AG09319 (cell line): ENCODE results near the gene COL4A2.
"Not testable (repeated sequence)": the region's sequence is repeated elsewhere in the genome, so short reads cannot be mapped to it uniquely, and the experiment has no call there.

Source experiments
- DNase-seq: peaks from one replicate; pipeline ENCODE4 v3.0.0-alpha.2; 2010; ENCODE audit warnings: low read depth; ENCODE audit errors: extremely low read depth
- TF ChIP-seq, protein P1 (sequence below): IDR thresholded peaks from 2 replicates; pipeline ENCODE4 v1.5.1; 2011; ENCODE audit warnings: low read depth, mild to moderate bottlenecking, inconsistent platforms, low read length, moderate library complexity

COL4A2 gene

DNA sequence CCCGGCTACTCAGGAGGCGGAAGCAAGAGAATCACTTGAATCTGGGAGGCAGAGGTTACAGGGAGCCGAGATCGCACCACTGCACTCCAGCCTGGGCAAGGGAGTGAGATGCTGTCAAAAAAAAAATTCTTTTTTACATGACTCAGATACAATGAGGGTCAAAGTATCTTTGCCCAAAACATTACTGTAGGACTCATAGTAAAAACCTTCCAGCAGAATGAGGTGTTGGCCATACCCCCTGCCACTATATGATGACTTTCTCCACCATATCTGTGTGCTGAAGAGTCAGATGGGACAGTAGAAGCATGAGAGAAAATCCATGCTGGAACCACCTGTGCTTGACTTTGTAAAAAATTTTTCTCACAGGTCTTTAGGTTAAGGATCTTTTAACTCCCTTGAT is 86.7 kb downstream of the COL4A2 start:
- DNase-seq = no peak
- TF ChIP-seq, protein P1, sequence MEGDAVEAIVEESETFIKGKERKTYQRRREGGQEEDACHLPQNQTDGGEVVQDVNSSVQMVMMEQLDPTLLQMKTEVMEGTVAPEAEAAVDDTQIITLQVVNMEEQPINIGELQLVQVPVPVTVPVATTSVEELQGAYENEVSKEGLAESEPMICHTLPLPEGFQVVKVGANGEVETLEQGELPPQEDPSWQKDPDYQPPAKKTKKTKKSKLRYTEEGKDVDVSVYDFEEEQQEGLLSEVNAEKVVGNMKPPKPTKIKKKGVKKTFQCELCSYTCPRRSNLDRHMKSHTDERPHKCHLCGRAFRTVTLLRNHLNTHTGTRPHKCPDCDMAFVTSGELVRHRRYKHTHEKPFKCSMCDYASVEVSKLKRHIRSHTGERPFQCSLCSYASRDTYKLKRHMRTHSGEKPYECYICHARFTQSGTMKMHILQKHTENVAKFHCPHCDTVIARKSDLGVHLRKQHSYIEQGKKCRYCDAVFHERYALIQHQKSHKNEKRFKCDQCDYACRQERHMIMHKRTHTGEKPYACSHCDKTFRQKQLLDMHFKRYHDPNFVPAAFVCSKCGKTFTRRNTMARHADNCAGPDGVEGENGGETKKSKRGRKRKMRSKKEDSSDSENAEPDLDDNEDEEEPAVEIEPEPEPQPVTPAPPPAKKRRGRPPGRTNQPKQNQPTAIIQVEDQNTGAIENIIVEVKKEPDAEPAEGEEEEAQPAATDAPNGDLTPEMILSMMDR = no peak

DNA sequence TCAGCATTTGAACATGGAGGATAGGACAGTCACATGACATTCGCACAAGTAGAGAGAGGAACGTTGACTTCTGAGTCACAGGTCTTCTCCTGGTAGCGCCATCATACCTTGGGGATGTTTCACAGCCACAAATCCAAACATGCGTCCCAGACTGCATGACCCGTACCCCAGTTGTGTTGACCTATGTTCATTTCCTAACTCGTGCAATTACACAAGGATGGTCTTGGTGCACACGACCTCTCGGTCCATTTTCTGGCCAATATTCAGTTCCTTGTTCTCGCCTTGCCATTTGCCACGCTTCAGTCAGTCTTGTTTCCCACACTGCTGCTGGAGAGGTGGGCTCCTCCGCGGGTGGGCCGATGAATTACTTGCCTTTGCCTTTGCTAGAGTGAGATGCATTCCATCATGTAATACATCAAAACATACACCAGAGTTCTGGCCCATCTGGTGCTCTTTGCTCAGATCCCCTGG is 87.3 kb downstream of the COL4A2 start:
- DNase-seq = no peak

DNA sequence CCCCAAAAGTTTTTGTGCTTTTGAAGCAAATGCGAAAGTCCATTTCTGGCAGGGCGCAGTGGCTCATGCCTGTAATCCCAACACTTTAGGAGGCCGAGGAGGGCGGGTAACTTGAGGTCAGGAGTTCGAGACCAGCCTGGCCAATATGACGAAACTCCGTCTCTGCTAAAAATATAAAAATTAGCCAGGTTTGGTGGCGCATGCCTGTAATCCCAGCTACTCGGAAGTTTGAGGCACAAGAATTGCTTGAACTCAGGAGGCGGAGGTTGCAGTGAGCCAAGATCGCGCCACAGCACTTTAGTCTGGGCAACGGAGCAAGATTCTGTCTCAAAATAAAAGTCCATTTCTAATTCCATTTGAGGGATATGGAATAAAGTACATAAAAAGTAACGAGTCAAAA is 88.5 kb downstream of the COL4A2 start:
- not testable (repeated sequence) for DNase-seq

More for the DNA sequence above, 87.3 kb downstream of the COL4A2 start:
- TF ChIP-seq, protein P1 = no peak

DNA sequence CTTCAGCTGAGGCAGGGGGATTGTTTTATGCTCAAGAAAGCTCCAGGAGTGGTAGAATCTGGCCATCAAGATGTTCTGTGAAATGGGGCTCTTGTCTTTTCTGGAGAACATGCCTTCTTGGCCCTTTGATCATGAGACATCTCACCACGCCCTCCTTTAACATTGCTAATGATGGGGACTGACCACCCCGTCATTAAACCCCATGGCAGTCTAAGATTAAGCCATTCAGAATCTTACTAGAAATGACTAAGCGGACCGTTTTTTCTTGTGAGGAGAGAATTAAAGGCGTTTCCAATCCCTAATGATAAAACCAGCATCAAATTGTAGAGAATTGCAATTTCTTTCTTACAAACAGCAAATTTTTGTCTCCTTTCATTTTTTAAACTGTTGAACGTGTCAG is 89.4 kb downstream of the COL4A2 start:
- TF ChIP-seq, protein P1 = no peak
- no peak for DNase-seq

DNA sequence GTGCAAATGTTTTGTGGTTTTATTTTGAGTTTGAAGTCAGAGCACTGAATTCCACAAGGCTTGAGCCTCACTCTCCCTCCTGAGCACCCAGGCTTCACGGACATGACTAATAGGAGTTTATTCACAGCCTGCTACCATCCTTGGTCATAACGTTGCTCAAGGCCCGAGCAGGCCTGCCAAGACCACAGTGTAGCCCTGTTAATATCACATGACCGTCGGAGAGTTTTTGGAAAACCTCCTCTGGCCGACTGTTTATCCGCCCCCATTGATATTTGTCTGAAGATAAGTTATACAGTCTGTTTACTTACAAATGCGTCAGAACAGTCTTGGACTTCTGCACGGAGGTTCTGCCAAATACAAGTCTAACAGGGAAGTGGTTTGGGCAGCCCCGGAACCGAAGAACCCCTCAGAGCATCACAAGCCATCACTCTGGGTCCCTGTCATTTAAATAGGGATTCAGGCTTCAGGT is 89.9 kb downstream of the COL4A2 start:
- DNase-seq = peak; percentile 99
- TF ChIP-seq, protein P1 = no peak

DNA sequence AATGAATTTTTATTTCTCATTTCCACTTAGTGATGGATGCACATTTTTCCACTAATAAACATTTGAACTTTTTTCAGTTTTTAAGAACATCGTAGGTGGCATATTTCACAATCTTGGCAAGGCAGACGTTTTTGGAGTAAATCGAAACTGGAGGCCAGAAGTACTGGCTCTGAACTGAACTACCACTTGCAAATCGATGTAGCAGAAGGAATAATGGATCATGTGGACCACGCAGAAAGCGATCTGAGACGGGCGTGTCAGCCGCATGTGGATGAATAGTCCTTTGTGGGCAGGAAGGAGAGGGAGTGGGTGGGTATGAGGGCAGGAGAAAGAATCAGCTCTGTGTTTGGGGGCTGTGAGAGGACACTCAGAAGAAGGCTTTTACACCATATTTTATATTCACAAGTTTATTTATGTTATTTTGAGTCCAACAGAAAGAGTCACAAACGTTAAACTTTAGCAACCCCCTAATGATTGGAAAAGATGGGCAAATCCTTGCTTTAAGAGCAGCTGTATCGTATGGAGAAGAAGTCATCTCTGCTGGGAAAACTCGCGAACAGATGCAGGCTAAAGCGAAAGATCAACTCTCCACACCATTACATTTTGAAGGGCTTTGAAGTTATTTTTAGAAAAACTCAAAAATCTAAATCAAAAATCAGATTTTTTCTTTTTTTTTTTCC is 90.5 kb downstream of the COL4A2 start:
- no peak for DNase-seq
- TF ChIP-seq, protein P1 = no peak

DNA sequence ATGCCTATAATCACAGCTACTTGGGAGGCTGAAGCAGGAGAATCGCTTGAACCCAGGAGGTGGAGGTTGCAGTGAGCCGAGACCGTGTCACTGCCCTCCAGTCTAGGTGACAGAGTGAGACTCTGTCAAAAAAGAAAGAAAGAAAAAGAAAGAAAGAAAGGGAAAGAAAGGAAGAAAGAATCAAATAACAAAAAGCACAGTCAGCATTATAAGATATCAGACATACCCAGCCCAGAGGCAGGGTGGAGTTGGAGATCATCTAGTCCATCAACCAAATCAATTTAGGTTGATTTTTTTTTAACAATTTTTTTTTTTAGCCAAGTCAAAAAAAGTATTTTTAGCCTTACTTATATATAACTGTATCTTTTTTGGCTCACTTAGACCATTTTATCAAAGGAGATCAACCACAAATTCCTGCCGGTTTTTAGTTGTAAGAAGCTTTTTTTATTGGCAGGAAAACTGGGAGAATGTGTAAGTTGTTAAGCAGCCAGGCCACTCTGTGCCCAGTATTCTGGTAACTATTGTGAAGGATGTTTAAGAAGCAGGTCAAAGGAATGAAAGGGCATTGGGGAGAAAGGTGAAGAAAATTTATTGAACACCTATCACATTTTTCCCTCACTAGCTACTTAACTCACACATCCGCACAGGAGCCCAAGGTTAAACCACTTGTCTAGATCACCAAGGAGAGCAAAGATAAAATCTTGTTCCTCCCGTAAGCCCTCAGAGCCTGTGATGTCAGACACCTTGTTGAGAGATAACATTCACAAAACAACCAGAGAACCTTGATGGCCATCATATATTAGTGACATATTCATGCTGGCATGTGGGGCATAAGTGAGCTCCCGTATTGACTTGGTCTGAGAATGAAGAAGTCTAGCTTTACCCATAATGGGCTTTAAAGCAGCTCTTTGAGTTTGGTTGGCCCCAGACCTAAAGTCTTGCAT is 91.8 kb downstream of the COL4A2 start:
- TF ChIP-seq, protein P1 = no peak
- no peak for DNase-seq
